HG03097 (cell line): ENCODE data around the gene SRPK3.

Source experiments
- ATAC-seq: cut with Tn5 transposase; IDR thresholded peaks from one replicate; pipeline ENCODE4 v1.9.1; 2021; ENCODE audit not compliant: unreplicated experiment, low FRiP score

Gene SRPK3

GRCh38 chrX:153769158-153769864 is 11.5 kb upstream of the SRPK3 start:
- no peak for ATAC-seq

DNA sequence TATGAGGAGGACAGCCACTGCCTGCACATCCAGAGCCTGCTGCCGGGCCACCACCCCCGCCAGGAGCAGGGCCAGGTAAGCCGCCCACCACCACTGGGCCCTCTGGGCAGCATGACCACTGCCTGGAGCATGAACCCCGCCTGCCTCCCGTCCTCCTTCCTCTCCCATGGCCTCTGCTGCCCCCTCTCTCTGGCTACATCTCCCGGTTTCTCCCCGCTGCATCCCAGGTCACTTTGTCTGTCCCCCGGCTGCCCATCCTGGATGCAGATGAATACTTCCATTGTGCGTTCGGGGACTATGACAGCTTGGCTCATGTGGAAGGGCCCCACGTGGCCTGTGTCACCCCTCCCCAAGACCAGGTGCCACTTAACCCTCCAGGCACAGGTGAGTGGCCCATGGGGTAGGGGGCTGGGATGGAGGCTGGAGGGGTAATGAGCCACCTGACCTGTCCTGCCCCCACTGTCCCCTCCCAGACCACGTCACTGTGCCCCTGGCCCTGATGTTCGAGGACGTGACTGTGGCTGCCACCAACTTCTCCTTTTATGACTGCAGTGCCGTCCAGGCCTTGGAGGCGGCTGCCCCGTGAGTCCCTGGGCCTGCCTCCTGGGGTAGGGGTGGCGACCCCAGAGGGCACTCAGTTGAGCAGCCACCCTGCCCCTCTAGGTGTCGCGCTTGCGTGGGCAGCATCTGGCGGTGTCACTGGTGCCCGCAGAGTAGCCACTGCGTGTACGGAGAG is 10.8 kb upstream of the SRPK3 start:
- ATAC-seq, result no peak

- no peak for ATAC-seq
Observed at GRCh38 chrX:153770601-153771414, 10.0 kb upstream of the SRPK3 start.

GRCh38 chrX:153771415-153772315 is 9.2 kb upstream of the SRPK3 start:
- no peak for ATAC-seq

DNA sequence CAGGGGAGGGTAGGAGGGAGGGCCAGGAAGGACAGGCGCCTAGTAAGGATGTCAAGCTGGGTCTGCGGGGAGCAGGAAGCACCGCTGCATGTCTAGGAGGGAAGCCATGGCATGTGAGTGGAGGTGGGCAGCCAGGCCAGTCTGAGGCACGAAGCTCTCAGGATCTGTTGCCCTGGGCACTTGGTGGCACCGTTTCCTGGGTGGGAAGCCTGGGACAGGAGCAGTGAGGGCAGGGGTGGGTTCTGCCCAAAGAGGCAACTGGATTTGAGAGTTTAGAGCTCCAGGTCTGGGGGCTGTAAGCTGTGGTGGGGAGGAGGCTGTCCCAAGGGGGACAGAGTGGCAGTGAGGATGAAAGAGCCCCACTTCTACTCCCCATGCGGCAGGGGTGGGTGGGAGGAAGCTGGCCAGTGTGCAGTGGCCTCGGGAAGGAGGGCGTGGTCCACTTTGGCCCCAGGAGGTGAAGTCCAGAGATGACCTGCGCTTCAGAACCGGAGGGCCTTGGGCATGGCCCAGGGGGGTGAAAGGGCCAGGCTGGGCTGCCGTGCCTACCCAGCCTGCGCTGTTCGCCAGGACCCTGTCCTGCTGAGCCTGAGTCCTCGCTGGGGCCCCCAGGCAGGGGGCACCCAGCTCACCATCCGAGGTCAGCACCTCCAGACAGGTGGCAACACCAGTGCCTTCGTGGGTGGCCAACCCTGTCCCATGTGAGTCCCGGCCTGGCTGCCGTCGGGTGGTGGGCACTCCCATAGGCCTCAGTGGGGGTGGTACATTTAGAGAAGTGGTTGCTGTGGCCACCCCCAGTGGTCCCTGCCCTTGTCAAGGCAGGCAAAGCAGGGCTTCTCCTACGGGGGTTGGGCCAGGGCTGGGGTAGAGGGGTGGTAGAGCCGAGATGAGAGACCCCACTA is 8.3 kb upstream of the SRPK3 start:
- no peak for ATAC-seq

- no peak for ATAC-seq
Observed at GRCh38 chrX:153773218-153773611, 7.6 kb upstream of the SRPK3 start.

GRCh38 chrX:153773741-153774575 is 6.9 kb upstream of the SRPK3 start:
- no peak for ATAC-seq

DNA sequence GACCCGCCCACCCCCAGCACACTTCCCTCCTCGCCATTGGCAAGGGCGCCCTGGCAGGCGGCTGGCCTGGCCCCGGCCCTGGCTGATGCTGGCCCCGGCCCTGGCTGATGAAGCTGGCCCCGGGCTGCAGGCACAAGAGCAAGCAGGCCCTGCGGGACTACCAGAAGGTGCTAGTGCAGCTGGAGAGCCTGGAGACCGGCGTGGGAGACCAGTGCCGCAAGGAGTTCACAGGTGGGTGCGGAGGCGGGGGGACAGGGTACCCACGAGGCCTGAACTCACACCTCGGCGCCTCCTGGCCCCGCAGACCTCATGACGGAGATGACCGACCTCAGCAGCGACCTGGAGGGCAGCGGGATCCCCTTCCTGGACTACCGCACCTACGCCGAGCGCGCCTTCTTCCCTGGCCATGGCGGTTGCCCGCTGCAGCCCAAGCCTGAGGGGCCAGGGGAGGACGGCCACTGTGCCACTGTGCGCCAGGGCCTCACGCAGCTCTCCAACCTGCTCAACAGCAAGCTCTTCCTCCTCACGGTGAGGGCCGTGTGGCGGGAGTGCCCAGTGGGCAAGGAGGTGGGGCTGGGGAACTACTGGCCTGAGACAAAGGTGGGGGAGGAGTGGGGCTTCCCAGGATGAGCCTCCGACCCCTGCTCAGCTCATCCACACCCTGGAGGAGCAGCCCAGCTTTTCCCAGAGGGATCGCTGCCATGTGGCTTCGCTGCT is 6.1 kb upstream of the SRPK3 start:
- no peak for ATAC-seq

GRCh38 chrX:153775293-153776119 is 5.3 kb upstream of the SRPK3 start:
- ATAC-seq, result no peak

- ATAC-seq, result no peak
Observed at GRCh38 chrX:153776120-153776599, 4.7 kb upstream of the SRPK3 start.

GRCh38 chrX:153776611-153777045 is 4.2 kb upstream of the SRPK3 start:
- no peak for ATAC-seq

DNA sequence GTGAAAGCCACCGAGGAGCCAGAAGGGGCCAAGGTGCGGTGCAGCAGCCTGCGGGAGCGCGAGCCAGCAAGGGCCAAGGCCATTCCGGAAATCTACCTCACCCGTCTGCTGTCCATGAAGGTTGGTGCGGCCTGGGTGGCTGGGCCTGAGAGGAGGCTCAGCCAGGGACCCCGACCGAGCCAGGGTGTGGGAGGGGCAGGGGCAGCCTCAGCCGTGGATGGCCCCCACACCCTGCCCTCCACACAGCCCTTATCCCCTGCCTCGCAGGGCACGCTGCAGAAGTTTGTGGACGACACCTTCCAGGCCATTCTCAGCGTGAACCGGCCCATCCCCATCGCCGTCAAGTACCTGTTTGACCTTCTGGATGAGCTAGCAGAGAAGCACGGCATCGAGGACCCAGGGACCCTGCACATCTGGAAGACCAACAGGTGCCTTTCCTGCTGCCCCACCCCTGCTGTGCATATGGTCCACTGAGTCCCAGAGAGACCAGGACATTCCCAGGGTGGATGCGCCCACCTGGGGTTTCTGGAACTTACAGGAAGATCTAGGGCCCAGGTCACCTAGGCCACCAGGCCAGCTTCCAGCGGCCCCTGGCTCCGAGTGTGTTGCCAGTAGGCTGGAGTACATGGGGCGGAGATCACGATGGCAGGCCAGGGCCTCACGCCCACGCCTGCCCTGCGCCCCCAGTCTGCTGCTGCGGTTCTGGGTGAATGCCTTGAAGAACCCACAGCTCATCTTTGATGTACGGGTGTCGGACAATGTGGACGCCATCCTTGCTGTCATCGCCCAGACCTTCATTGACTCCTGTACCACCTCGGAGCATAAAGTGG is 3.4 kb upstream of the SRPK3 start:
- no peak for ATAC-seq

DNA sequence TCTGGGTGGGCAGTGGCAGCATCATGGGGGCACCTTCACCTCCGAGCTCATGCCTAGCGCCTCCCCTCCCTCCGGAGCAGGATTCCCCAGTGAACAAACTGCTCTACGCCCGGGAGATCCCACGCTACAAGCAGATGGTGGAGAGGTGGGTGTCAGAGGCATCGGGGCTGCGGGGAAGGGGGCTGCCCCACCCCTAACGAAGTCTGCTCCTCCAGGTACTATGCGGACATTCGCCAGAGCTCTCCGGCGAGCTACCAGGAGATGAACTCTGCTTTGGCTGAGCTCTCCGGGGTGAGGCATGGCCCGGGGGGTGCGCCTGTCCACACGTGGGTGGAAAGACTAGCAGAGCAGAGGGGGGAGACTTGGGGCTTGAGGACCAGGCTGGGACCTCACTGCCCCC is 2.7 kb upstream of the SRPK3 start:
- no peak for ATAC-seq

DNA sequence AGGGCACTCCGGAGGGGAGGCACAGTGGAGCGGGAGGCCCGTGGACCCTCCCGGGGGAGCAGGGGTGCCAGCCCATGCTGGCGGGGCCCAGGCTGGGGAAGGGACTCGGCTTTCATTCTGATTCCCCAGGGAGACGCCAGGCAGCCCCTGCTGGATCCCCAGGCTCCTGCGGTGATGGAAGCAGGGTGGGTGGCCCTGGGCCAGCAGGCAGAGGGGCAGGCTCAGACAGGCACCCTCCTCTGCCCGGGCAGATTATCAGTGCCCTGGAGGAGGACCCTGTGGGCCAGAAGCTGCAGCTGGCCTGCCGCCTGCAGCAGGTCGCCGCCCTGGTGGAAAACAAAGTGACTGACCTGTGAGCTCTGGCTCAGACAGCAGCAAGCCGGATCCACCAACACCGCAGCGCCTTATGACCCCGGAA is 2.1 kb upstream of the SRPK3 start:
- ATAC-seq, result no peak

DNA sequence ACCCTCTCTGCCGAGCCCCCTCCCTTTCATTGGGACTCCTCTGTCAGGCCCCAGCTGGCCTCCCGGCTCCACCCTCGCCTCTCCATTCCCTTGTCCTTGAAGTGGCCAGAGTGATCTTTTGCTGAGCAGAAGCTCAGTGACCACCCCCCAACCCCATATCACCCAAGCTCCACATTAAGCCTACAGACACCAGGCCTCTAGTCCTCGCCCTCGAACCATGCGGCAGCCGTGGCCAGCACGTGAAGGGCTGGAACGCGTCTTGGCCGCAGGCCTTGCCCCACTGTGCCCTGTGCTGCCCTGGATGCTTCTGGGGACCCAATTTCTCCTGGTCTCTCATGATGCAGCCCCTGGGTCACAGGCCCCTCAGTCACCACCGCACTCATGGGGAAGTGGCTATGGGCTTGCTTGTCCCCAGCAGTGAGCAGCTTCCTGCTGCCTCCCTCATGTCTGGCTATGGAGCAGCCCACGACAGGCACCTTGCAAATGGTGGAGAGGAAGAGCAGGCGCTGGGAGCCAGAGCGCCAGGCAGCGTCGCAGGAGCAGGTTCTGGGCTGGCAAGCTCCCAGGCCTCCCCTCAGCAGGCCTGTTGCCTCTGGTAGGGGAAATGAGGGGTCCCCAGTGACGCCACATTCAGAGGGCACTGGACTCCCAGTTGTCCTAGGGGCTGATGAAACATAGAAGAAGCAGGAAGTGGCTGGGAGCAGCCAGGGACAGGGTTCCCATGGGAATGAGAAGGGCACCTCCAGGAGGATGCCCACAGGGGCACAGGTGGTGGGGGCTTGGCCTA is 757 bp upstream of the SRPK3 start:
- no peak for ATAC-seq
